ENCODE measurements around the gene GAL3ST2.
A peak's percentile ranks its signal among the peaks of the same experiment; 100 is the strongest.
"Not testable (repeated sequence)": the region's sequence is repeated elsewhere in the genome, so short reads cannot be mapped to it uniquely, and the experiment has no call there.

GAL3ST2 gene

DNA sequence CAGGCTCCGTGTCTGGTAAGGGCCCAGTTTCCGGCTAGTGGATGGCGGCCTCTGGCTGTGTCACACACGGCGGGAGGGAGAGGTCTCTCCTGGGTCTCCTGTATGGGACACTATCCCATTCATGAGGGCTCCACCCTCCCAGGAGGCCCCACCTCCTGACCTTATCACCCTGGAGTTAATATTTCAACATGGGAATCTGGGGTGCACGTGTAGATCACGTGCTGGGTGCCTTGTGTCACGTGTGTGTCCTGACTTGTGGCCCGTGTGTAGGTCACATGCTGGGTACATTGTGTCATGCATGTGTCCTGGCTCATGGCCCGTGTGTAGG lies 42.3 kb downstream of the GAL3ST2 start:
- ATAC-seq (replicated peaks; ENCODE audit: extremely low read depth, poor library complexity, severe bottlenecking) (no peak), DNase-seq (ENCODE audit: low spot score in 2 of 2) (no peak)
- H3K27me3 Mint-ChIP-seq, result peaks cover 1% of the 10 kb centered on the region
- H3K27ac Mint-ChIP-seq (ENCODE audit: low read depth), result no peak overlapping the region
- H3K36me3 Mint-ChIP-seq (ENCODE audit: insufficient read depth), result peaks cover 6% of the 10 kb centered on the region
- H3K4me3 Mint-ChIP-seq, result no peak overlapping the region
- H3K9me3 Mint-ChIP-seq, result peaks cover 5% of the 10 kb centered on the region
- H3K4me1 Mint-ChIP-seq, result peaks cover 28% of the 10 kb centered on the region

DNA sequence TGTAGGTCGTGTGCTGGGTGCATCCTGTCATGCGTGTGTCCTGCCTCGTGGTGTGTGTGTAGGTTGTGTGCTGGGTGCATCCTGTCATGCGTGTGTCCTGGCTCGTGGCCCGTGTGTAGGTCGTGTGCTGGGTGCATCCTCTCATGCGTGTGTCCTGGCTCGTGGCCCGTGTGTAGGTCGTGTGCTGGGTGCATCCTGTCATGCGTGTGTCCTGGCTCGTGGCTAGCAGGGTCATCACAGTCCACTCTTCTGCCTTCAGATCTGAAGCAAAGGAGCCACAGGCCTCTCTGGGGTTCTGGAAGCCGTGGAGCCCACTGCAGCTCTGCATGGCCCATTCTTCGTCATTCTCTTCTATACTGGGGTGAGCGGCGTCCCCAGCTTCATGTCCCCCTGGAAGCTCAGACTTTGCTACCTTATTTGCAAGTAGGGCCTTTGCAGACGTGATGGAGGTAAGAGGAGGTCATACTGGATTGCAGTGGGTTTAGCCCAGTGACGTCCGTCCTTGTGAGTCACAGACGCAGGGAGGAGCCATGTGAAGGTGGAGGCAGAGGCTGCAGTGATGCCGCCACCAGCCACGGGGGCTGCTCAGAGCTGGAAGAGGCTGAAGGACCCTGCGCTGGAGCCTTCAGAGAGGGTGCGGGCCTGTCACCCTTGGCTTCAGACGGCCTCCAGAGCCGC lies 43.5 kb downstream of the GAL3ST2 start:
- H3K9me3 Mint-ChIP-seq; H3K36me3 Mint-ChIP-seq (ENCODE audit: insufficient read depth); H3K27me3 Mint-ChIP-seq; H3K27ac Mint-ChIP-seq (ENCODE audit: low read depth); ATAC-seq (replicated peaks; ENCODE audit: extremely low read depth, poor library complexity, severe bottlenecking); DNase-seq (ENCODE audit: low spot score in 2 of 2); H3K4me3 Mint-ChIP-seq: not testable (repeated sequence)
- H3K4me1 Mint-ChIP-seq, result peaks cover 34% of the 10 kb centered on the region

DNA sequence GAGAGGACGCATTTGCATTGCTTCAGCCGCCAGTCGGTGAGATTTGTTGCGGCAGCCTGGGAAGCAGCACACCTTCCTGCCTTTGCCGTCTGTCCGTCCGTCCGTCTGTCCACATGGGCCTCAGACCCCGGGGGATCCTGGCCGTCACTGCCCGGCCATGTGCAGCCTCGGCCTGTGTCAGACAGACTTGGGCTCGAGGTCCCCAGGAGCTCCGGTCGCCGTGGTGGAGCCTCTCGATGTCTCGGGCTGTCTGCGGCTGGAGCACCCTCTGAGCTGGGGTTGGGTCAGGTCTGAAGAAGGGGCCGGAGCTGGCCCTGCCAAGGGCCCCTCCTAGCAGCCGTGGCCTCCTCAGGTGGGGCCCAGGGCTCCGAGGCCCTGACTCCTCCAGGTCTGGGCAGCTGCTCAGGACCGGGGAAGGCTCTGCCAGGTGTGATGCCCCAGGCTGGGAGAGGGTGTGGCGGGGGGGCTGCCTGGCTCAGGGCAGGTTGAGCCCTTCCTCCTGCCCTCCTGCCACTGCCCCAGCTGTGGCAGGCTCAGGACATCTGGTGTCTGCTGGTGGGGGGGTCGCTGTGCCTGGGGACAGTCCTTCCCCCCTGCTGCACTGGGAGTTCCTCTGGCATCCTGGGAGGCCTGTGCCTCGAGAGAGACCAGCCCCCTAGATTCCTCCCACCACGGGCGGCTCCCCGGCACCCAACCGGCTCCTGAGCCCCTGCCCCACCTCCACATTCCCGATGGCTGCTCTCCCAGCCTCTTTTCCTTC lies 44.2 kb downstream of the GAL3ST2 start:
- ATAC-seq (replicated peaks; ENCODE audit: extremely low read depth, poor library complexity, severe bottlenecking) (no peak), DNase-seq (ENCODE audit: low spot score in 2 of 2) (no peak)
- Mint-ChIP-seq H3K27me3 (peaks cover 8% of the 10 kb centered on the region), H3K4me1 (peaks cover 34% of the 10 kb centered on the region), H3K9me3 (peaks cover 5% of the 10 kb centered on the region), H3K27ac (ENCODE audit: low read depth) (peak overlapping the region; percentile 61), H3K4me3 (no peak overlapping the region), H3K36me3 (ENCODE audit: insufficient read depth) (peaks cover 7% of the 10 kb centered on the region)

DNA sequence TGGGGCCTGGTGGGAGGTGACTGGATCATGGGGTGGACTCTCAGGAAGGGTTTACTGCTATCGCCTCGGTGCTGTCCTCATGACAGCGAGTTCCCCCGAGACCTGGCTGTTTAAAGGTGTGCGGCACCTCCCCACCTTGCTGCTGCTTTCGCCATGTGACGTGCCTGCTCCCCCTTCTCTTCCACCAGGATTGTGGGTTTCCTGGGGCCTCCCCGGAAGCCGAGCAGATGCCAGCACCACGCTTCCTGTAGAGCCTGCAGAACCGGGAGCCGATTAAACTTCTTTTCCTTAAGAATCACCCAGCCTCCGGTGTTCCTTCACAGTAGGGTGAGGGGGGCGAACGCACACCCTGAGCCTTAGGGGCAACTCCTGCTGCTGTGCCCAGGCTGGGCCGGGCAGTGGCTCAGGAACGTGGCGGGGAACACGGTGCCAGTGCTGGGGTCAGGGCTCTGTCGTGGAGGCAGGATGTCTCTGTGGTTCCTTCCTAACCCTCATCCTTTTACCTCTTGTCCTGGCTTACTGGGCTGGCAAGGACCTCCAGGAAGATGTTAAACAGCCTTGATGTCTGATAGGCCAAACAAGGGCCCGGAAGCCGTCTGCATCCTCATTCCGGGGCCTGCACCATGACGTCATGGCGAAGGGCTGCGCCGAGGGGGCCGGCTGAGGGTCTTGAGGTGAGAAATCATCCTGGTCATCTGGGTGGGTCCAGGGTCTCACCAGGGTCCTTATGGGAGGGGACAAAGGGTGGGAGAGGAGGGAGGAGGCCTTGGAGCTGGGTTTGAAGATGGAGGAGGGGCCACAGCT lies 45.0 kb downstream of the GAL3ST2 start:
- peaks cover 5% of the 10 kb centered on the region for H3K36me3 Mint-ChIP-seq (ENCODE audit: insufficient read depth)
- DNase-seq (ENCODE audit: low spot score in 2 of 2) (no peak), ATAC-seq (replicated peaks; ENCODE audit: extremely low read depth, poor library complexity, severe bottlenecking) (no peak)
- peaks cover 34% of the 10 kb centered on the region for H3K4me1 Mint-ChIP-seq
- peaks cover 5% of the 10 kb centered on the region for H3K9me3 Mint-ChIP-seq
- peak overlapping the region; percentile 61 for H3K27ac Mint-ChIP-seq (ENCODE audit: low read depth)
- H3K4me3 Mint-ChIP-seq, result no peak overlapping the region
- peaks cover 8% of the 10 kb centered on the region for H3K27me3 Mint-ChIP-seq

DNA sequence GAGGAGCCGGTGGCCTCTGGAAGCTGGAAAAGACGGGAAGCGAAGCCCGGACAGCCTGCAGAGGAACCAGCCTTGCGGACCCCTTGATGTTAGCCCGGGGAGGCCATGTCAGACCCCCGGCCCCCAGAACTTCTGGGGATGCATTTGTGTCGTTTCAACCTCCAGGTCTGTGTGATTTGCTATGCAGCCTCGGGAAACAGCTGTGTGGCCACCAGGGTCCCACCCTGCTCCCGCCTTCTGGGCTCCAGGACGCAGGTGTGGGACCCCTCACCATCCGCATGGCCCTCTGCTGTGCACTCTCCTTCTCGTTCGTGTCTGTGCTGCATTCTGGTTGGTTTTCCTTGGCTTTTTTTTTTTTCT lies 45.6 kb downstream of the GAL3ST2 start:
- DNase-seq (ENCODE audit: low spot score in 2 of 2) (no peak), ATAC-seq (replicated peaks; ENCODE audit: extremely low read depth, poor library complexity, severe bottlenecking) (no peak)
- Mint-ChIP-seq H3K9me3 (peaks cover 5% of the 10 kb centered on the region), H3K27me3 (peaks cover 8% of the 10 kb centered on the region), H3K36me3 (ENCODE audit: insufficient read depth) (peaks cover 5% of the 10 kb centered on the region), H3K27ac (ENCODE audit: low read depth) (no peak overlapping the region), H3K4me3 (no peak overlapping the region), H3K4me1 (peaks cover 32% of the 10 kb centered on the region)

DNA sequence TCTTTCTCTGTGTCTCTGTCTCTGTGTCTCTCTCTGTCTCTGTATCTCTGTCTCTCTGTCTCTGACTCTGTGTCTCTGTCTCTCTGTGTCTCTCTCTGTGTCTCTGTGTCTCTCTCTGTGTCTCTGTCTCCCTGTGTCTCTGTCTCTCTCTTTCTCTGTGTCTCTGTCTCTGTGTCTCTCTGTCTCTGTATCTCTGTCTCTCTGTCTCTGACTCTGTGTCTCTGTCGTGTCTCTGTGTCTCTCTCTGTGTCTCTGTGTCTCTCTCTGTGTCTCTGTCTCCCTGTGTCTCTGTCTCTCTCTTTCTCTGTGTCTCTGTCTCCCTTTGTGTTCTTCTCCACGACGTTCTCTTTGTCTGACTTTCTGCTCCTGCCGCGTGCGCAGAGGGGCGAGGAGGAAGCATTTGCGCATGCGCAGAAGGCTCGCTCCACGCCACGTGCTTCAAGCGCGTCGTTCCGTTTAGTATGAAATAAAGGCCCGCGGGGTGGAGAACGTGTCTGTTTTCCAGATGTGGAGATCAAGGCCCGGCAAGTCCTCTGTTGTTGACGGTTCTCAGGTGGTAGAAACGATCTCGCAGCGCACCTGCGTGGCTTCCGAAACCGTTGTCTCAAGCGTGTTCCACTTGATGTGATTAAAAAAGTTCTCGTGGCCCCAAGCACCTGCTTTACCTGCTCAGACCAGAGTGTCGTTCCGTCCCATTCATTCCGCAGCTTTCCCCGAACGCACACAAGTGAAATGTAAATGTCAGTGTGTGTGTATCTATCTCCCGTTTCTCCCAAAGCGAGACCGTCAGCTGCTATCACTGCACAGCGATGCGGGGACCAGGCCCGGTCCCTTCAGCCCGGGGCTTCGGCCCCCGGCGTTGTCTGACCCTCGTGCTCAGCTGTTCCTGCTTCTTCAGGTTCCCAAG lies 47.2 kb downstream of the GAL3ST2 start:
- H3K9me3 Mint-ChIP-seq, H3K4me3 Mint-ChIP-seq: not testable (repeated sequence)

DNA sequence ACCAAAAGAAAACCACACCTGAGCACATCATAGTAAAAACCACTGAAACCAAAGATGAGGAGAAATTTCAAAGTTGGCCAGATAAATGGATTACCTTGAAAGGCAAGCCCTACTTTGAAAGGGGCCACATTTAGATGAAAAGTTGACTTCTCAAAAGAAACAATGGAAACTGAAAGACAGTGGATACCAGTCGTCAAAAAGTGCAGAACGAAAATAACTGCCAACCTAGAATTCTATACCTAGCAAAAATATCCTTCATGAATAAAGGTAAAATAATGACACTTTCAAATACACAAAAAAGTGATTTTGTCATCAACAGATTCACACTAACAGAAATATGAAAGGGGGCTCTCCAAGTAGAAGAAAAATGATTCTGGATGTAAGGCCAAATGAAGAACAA lies 50.8 kb downstream of the GAL3ST2 start:
- Mint-ChIP-seq H3K27me3 (peaks cover 8% of the 10 kb centered on the region), H3K36me3 (ENCODE audit: insufficient read depth) (peaks cover 7% of the 10 kb centered on the region), H3K27ac (ENCODE audit: low read depth) (no peak overlapping the region), H3K9me3 (peaks cover 5% of the 10 kb centered on the region), H3K4me3 (no peak overlapping the region), H3K4me1 (peaks cover 20% of the 10 kb centered on the region)
- no peak for ATAC-seq (replicated peaks; ENCODE audit: extremely low read depth, poor library complexity, severe bottlenecking)
- DNase-seq (ENCODE audit: low spot score in 2 of 2), result no peak

More for the DNA sequence above, 47.2 kb downstream of the GAL3ST2 start:
- H3K36me3 Mint-ChIP-seq (ENCODE audit: insufficient read depth); H3K27me3 Mint-ChIP-seq; DNase-seq (ENCODE audit: low spot score in 2 of 2); ATAC-seq (replicated peaks; ENCODE audit: extremely low read depth, poor library complexity, severe bottlenecking): not testable (repeated sequence)
- H3K27ac Mint-ChIP-seq (ENCODE audit: low read depth), result peak overlapping the region; percentile 92
- H3K4me1 Mint-ChIP-seq, result peaks cover 27% of the 10 kb centered on the region

DNA sequence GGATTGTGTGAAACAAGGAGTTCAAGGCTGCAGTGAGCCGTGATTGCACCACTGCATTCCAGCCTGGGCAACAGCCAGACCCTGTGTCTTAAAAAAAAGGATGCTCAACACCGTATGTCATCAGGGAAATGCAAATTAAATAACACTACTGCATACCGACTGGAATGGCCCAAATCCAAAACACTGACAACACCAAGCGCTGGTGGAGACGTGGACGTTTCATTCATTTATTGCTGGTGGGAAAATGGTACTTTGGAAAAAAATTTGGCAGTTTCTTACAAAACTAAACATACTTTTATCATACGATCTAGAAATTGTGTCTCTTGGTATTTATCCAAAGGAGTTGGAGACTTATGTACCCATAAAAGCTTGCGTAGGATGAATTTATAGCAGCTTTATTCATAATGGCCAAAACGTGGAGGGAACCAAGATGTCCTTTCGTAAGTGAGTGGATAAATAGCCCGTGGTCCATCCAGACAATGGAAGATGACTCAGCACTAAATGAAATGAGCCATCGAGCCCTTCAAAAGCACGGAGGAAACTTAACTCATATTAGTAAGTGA lies 56.6 kb downstream of the GAL3ST2 start:
- ATAC-seq (replicated peaks; ENCODE audit: extremely low read depth, poor library complexity, severe bottlenecking) (no peak), DNase-seq (ENCODE audit: low spot score in 2 of 2) (no peak)
- Mint-ChIP-seq H3K4me1 (peaks cover 17% of the 10 kb centered on the region), H3K9me3 (no peaks in the 10 kb centered on the region), H3K27me3 (no peaks in the 10 kb centered on the region), H3K36me3 (ENCODE audit: insufficient read depth) (peaks cover 2% of the 10 kb centered on the region), H3K4me3 (no peak overlapping the region), H3K27ac (ENCODE audit: low read depth) (no peak overlapping the region)

DNA sequence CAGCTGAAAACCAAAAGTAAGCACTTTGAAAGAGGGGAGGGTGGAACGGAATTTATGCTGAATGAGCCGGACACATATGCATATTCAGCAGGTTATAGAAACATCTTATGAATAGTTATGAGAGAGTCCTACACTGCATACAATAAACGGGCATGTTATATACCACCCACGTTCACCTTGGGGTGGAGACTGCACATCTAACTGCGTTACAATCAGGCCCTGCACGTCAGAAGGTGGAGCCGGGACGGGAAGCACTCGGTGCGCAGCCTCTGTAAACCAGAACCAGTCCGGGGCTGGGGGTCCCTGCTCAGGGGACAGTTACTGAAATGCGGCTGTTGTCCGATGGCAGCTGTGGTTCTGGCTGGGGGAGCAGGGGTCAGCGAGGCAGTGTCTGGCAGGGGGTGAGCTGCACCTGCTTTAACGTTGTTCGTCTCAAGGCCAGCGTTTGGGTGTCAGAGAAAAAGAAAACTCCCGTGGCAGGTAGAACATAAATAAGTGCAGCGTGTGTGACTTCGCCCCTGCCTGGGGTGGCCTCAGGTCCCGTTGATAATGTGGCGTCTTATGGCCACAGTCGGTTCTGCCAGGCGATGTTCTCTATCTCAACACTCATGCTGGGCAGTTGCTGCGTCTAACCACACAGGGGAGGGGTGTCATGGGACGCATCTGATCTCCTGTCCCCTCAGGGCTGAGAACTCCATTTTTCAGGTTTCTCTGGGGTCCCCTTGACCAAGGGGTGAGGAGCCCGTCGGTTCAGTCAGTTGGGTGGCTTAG lies 57.3 kb downstream of the GAL3ST2 start:
- not testable (repeated sequence) for H3K36me3 Mint-ChIP-seq (ENCODE audit: insufficient read depth); ATAC-seq (replicated peaks; ENCODE audit: extremely low read depth, poor library complexity, severe bottlenecking); DNase-seq (ENCODE audit: low spot score in 2 of 2); H3K27me3 Mint-ChIP-seq; H3K9me3 Mint-ChIP-seq; H3K4me3 Mint-ChIP-seq; H3K27ac Mint-ChIP-seq (ENCODE audit: low read depth)
- peaks cover 17% of the 10 kb centered on the region for H3K4me1 Mint-ChIP-seq

DNA sequence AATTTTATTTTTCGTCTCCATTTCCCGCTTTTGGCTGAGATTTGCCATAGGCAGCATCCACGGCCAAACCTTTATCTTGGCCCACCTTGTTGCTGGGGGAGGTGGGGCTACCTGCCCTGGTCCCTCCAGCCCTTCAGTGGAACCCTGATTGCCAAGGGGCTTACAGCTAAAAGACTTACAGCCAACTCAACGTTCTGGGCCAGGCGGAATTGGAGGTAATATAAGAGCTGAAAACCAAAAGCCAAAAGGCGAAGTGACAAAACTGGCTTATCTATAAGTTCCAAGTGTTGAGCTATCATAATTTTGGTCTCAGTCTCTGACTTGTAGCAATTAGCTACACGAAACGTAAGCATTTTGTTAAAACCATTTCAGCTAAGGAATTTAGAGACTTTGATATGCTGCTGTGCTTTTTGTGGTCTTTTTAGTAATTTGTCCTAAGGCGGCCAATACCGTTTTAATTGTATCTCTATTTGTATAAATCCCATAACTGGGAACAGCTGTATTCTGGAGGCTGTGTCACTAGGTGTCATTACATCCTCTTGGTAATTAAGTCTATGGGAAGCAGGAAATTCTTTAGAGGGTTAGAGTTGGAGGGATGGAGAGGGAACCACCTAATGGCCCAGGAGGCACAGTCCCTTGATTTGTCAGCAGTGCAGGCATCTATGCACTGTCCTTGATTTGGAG lies 58.0 kb downstream of the GAL3ST2 start:
- Mint-ChIP-seq H3K4me3 (no peak overlapping the region), H3K4me1 (peaks cover 17% of the 10 kb centered on the region), H3K27me3 (no peaks in the 10 kb centered on the region), H3K9me3 (no peaks in the 10 kb centered on the region), H3K36me3 (ENCODE audit: insufficient read depth) (peaks cover 2% of the 10 kb centered on the region), H3K27ac (ENCODE audit: low read depth) (no peak overlapping the region)
- ATAC-seq (replicated peaks; ENCODE audit: extremely low read depth, poor library complexity, severe bottlenecking) (no peak), DNase-seq (ENCODE audit: low spot score in 2 of 2) (no peak)

DNA sequence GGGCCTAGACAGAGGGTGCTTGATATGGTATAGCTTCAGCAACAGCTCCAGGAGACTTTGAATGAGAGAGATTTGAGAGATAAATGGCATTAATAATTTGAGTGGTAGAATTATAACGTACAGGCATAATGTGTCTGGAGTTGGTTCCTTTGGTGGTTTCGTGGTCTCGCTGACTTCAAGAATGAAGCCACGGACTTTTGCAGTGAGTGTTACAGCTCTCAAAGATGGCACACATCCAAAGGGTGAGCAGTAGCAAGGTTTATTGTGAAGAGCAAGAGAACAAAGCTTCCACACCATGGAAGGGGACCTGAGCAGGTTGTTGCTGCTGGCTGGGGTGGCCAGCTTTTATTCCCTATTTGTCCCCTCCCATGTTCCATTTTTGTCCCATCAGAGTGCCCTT lies 59.0 kb downstream of the GAL3ST2 start:
- no peaks in the 10 kb centered on the region for H3K36me3 Mint-ChIP-seq (ENCODE audit: insufficient read depth)
- ATAC-seq (replicated peaks; ENCODE audit: extremely low read depth, poor library complexity, severe bottlenecking) (no peak), DNase-seq (ENCODE audit: low spot score in 2 of 2) (no peak)
- H3K27me3 Mint-ChIP-seq, result no peaks in the 10 kb centered on the region
- H3K4me1 Mint-ChIP-seq, result peaks cover 17% of the 10 kb centered on the region
- H3K4me3 Mint-ChIP-seq, result no peak overlapping the region
- H3K9me3 Mint-ChIP-seq, result no peaks in the 10 kb centered on the region
- no peak overlapping the region for H3K27ac Mint-ChIP-seq (ENCODE audit: low read depth)
